Measurements from ENCODE around the gene STEAP2. TPM values are rescaled to one million over a fixed set of nuclear protein-coding genes. Genes with fewer than 3 reads are reported as not detected.
"Not testable (repeated sequence)": the region's sequence is repeated elsewhere in the genome, so short reads cannot be mapped to it uniquely, and the experiment has no call there.

STEAP2 gene
- total RNA-seq, 1 experiment from 2014 or later: 134 TPM

GRCh38 chr7:90181485-90181884 lies 30.1 kb upstream of the STEAP2 start:
- no peaks in the 10 kb centered on the region for H3K27me3 ChIP-seq (replicated peaks; ENCODE audit: insufficient read depth, low read depth, low read length, poor library complexity)
- DNase-seq (ENCODE audit: low spot score): no peak
- no TSS peak for BruUV-seq (replicated peaks)
- H3K36me3 ChIP-seq (ENCODE audit: insufficient read depth, low read length, poor library complexity, severe bottlenecking): no peaks in the 10 kb centered on the region
- H3K9me3 ChIP-seq (ENCODE audit: low read depth, low read length, poor library complexity, severe bottlenecking): peaks cover 8% of the 10 kb centered on the region
- peaks cover 23% of the 10 kb centered on the region for H3K4me1 ChIP-seq (ENCODE audit: insufficient read depth, low read length, poor library complexity, severe bottlenecking)
- no peak for TF ChIP-seq EZH2 (IDR thresholded peaks at IDR 0.05; ENCODE audit: borderline replicate concordance, low read depth, low read length, poor library complexity, severe bottlenecking)
- TF ChIP-seq, protein P1, sequence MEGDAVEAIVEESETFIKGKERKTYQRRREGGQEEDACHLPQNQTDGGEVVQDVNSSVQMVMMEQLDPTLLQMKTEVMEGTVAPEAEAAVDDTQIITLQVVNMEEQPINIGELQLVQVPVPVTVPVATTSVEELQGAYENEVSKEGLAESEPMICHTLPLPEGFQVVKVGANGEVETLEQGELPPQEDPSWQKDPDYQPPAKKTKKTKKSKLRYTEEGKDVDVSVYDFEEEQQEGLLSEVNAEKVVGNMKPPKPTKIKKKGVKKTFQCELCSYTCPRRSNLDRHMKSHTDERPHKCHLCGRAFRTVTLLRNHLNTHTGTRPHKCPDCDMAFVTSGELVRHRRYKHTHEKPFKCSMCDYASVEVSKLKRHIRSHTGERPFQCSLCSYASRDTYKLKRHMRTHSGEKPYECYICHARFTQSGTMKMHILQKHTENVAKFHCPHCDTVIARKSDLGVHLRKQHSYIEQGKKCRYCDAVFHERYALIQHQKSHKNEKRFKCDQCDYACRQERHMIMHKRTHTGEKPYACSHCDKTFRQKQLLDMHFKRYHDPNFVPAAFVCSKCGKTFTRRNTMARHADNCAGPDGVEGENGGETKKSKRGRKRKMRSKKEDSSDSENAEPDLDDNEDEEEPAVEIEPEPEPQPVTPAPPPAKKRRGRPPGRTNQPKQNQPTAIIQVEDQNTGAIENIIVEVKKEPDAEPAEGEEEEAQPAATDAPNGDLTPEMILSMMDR (conservative IDR thresholded peaks at IDR 0.05; ENCODE audit: low read depth, low read length): no peak
- H3K27ac ChIP-seq (ENCODE audit: low read depth, low read length, poor library complexity, severe bottlenecking): no peak overlapping the region
- no peak overlapping the region for H3K4me3 ChIP-seq (ENCODE audit: low read depth, low read length, poor library complexity, severe bottlenecking)
- intact Hi-C loops (cut with micrococcal nuclease; ENCODE audit: unreplicated experiment): no loop called here
- CTCF ChIA-PET: no interaction called here
- POLR2A ChIA-PET (ENCODE audit: low non-redundant PET): no interaction called here

- POLR2A ChIA-PET (ENCODE audit: low non-redundant PET); H3K27me3 ChIP-seq (replicated peaks; ENCODE audit: insufficient read depth, low read depth, low read length, poor library complexity); H3K4me1 ChIP-seq (ENCODE audit: insufficient read depth, low read length, poor library complexity, severe bottlenecking); H3K36me3 ChIP-seq (ENCODE audit: insufficient read depth, low read length, poor library complexity, severe bottlenecking); DNase-seq (ENCODE audit: low spot score); H3K4me3 ChIP-seq (ENCODE audit: low read depth, low read length, poor library complexity, severe bottlenecking); H3K27ac ChIP-seq (ENCODE audit: low read depth, low read length, poor library complexity, severe bottlenecking); intact Hi-C loops (cut with micrococcal nuclease; ENCODE audit: unreplicated experiment); BruUV-seq (replicated peaks); CTCF ChIA-PET: not testable (repeated sequence)
- H3K9me3 ChIP-seq (ENCODE audit: low read depth, low read length, poor library complexity, severe bottlenecking): peaks cover 15% of the 10 kb centered on the region
Measured at GRCh38 chr7:90186290-90186689, 25.2 kb upstream of the STEAP2 start.

DNA sequence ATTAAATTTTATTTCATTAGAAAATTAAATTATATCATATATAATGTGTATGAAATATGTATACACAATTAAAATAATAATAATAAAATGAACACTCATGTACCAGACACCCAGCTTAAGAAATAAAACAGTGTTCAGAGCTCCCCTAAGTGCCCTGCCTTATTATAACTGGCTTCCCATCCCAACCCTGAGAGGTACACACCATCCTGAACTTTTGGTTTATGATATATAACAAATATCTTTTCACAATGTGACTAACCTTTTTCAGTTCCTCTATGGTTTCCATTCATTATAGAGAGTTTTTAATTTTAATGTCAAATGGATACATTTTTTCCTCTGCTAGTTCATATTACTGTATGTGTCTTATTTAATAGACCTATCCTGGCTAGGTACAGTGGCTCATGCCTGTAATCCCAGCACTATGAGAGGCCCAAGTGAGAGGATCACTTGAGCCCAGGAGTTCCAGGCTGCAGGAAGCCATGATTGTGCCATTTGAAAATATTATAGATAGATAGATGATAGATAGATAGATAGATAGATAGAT lies 24.0 kb upstream of the STEAP2 start:
- no peak overlapping the region for H3K4me3 ChIP-seq (ENCODE audit: low read depth, low read length, poor library complexity, severe bottlenecking)
- intact Hi-C loops (cut with micrococcal nuclease; ENCODE audit: unreplicated experiment): no loop called here
- BruUV-seq (replicated peaks): no TSS peak
- CTCF ChIA-PET: no interaction called here
- TF ChIP-seq, protein P1 (conservative IDR thresholded peaks at IDR 0.05; ENCODE audit: low read depth, low read length): no peak
- TF ChIP-seq EZH2 (IDR thresholded peaks at IDR 0.05; ENCODE audit: borderline replicate concordance, low read depth, low read length, poor library complexity, severe bottlenecking): no peak
- H3K9me3 ChIP-seq (ENCODE audit: low read depth, low read length, poor library complexity, severe bottlenecking): peaks cover 28% of the 10 kb centered on the region
- no peak for DNase-seq (ENCODE audit: low spot score)
- no peaks in the 10 kb centered on the region for H3K4me1 ChIP-seq (ENCODE audit: insufficient read depth, low read length, poor library complexity, severe bottlenecking)
- POLR2A ChIA-PET (ENCODE audit: low non-redundant PET): no interaction called here
- no peaks in the 10 kb centered on the region for H3K27me3 ChIP-seq (replicated peaks; ENCODE audit: insufficient read depth, low read depth, low read length, poor library complexity)
- no peak overlapping the region for H3K27ac ChIP-seq (ENCODE audit: low read depth, low read length, poor library complexity, severe bottlenecking)
- peaks cover 5% of the 10 kb centered on the region for H3K36me3 ChIP-seq (ENCODE audit: insufficient read depth, low read length, poor library complexity, severe bottlenecking)

DNA sequence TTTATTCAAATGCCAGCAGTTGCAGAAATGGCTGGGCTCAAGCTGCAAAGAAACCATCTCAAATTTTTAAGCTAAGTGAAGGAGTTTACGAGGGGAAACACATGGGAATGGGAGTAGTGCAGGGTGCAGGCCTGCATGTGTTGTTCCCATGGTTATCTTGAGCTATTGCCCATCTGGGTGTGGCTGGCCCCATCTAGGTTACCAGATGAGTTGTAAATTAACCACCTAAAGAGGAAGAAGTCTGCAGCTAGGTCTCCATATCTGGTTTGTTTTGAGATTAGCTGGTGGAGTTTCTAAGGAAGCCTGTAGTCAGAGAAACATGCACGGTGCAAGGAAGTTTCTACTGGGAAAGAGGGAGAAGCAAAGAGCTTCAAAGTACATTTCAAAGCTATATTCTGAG lies 23.3 kb upstream of the STEAP2 start:
- intact Hi-C loops (cut with micrococcal nuclease; ENCODE audit: unreplicated experiment): no loop called here
- CTCF ChIA-PET: no interaction called here
- POLR2A ChIA-PET (ENCODE audit: low non-redundant PET): interaction anchor here (0.5 kb wide), 1 partner anchor 11 kb away, joined by 9 read pairs; no protein-coding TSS in a partner anchor
- TF ChIP-seq EZH2 (IDR thresholded peaks at IDR 0.05; ENCODE audit: borderline replicate concordance, low read depth, low read length, poor library complexity, severe bottlenecking): no peak
- TF ChIP-seq, protein P1 (conservative IDR thresholded peaks at IDR 0.05; ENCODE audit: low read depth, low read length): no peak
- peaks cover 30% of the 10 kb centered on the region for H3K9me3 ChIP-seq (ENCODE audit: low read depth, low read length, poor library complexity, severe bottlenecking)
- H3K36me3 ChIP-seq (ENCODE audit: insufficient read depth, low read length, poor library complexity, severe bottlenecking): peaks cover 5% of the 10 kb centered on the region
- DNase-seq (ENCODE audit: low spot score): no peak
- no TSS peak for BruUV-seq (replicated peaks)
- no peaks in the 10 kb centered on the region for H3K4me1 ChIP-seq (ENCODE audit: insufficient read depth, low read length, poor library complexity, severe bottlenecking)
- H3K4me3 ChIP-seq (ENCODE audit: low read depth, low read length, poor library complexity, severe bottlenecking): no peak overlapping the region
- no peaks in the 10 kb centered on the region for H3K27me3 ChIP-seq (replicated peaks; ENCODE audit: insufficient read depth, low read depth, low read length, poor library complexity)
- H3K27ac ChIP-seq (ENCODE audit: low read depth, low read length, poor library complexity, severe bottlenecking): no peak overlapping the region
